ENCODE data around the gene LARP4.

DNA sequence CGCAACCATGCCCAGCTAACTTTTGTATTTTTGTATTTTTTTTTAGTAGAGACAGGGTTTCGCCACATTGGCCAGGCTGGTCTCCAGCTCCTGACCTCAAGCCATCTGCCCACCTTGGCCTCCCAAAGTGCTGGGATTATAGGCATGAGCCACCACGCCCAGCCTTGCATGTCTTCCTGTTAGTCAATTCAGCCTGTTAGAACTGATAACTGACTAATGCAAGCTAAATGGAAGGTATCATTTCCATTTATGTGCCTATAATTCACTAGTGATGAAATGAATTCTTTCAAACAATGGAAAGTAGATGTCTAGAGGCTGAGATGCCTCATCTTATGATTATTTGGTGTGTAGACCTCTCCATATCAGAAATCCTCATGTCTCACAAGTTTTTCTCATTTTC, 66.8 kb downstream of the LARP4 start:
- TF ChIP-seq POLR2A (IDR thresholded peaks at IDR 0.05) = no peak
- TF ChIP-seq, protein P1, sequence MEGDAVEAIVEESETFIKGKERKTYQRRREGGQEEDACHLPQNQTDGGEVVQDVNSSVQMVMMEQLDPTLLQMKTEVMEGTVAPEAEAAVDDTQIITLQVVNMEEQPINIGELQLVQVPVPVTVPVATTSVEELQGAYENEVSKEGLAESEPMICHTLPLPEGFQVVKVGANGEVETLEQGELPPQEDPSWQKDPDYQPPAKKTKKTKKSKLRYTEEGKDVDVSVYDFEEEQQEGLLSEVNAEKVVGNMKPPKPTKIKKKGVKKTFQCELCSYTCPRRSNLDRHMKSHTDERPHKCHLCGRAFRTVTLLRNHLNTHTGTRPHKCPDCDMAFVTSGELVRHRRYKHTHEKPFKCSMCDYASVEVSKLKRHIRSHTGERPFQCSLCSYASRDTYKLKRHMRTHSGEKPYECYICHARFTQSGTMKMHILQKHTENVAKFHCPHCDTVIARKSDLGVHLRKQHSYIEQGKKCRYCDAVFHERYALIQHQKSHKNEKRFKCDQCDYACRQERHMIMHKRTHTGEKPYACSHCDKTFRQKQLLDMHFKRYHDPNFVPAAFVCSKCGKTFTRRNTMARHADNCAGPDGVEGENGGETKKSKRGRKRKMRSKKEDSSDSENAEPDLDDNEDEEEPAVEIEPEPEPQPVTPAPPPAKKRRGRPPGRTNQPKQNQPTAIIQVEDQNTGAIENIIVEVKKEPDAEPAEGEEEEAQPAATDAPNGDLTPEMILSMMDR (IDR thresholded peaks at IDR 0.05) = no peak

All from Peyer's patch (tissue), 4 donors.